Esophagus squamous epithelium (tissue), 5 donors: ENCODE data around the gene APLNR. TPM values are rescaled to one million over a fixed set of nuclear protein-coding genes. Genes with fewer than 3 reads are reported as not detected.

Experiments
- DNase-seq: peaks from one replicate; lab custom pipeline; 2025; lab: John Stamatoyannopoulos, UW
- H3K27ac ChIP-seq, 4 donors: fragments of 200-600 bp; sonication (generic); one replicate each; pipeline ENCODE4 v1.5.1; 2016 to 2019; ENCODE audit warnings: mild to moderate bottlenecking in 1 of 4
- H3K27me3 ChIP-seq, 4 donors: fragments of 200-600 bp; sonication (generic); 1 replicate in 3 of 4; 2 replicates in 1 of 4; pipeline versions ENCODE4 v1.5.1 to v1.6.0; 2017 to 2021; ENCODE audit warnings: antibody characterized with exemption in 1 of 4
- H3K36me3 ChIP-seq, 3 donors: fragments of 200-600 bp; sonication (generic); one replicate each; pipeline ENCODE4 v1.5.1; 2016 to 2019
- H3K4me1 ChIP-seq, 3 donors: fragments of 200-600 bp; sonication (generic); one replicate each; pipeline ENCODE4 v1.5.1; 2017 to 2019
- H3K4me3 ChIP-seq, 4 donors: fragments of 200-600 bp; sonication (generic); 1 replicate in 3 of 4; 2 replicates in 1 of 4; pipeline ENCODE4 v1.5.1; 2016 to 2019; ENCODE audit warnings: mild to moderate bottlenecking in 2 of 4, moderate library complexity in 1 of 4
- H3K9me3 ChIP-seq, 3 donors: fragments of 200-600 bp; sonication (generic); one replicate each; pipeline ENCODE4 v1.5.1; 2016 to 2019
- POLR2A ChIP-seq, 4 donors: fragments of 450-650 bp; IDR thresholded peaks; one replicate each; pipeline ENCODE4 v1.6.1; 2017; ENCODE audit warnings: antibody characterized with exemption in 4 of 4, mild to moderate bottlenecking in 4 of 4, moderate library complexity in 3 of 4
- WGBS, 2 donors: methylation state at CpG; one replicate each; pipeline ENCODE4 v1.1.5; 2018; 5-methylcytosine and 5-hydroxymethylcytosine counted together
- intact Hi-C: fragments of 100-400 bp; cut with DNase I; formaldehyde crosslinking; loops from one replicate; pipeline ENCODE4 v1.15.0; 2022
- total RNA-seq, 4 donors: library from RNA; depleted of rRNA; stranded (reverse); fragments of >200 nt; gene quantifications; one replicate each; pipeline ENCODE4 v1.1.0, GENCODE V29; 2016
- TF ChIP-seq, protein P1 (sequence below), 6 experiments: fragments of 450-650 bp in 4 of 6; fragments of 200-600 bp in 2 of 6; sonication (generic) in 2 of 6; IDR thresholded peaks; one replicate each; pipeline ENCODE4 v1.5.1; 2016 to 2019; ENCODE audit warnings: antibody characterized with exemption in 6 of 6, mild to moderate bottlenecking in 4 of 6, moderate library complexity in 4 of 6
- donor health status: DM: yes; HTN: yes; CAD: no.

APLNR gene
- total RNA-seq, 4 donors from 2014 or later, result 0.26 to 1.7 (median 0.34) TPM

DNA sequence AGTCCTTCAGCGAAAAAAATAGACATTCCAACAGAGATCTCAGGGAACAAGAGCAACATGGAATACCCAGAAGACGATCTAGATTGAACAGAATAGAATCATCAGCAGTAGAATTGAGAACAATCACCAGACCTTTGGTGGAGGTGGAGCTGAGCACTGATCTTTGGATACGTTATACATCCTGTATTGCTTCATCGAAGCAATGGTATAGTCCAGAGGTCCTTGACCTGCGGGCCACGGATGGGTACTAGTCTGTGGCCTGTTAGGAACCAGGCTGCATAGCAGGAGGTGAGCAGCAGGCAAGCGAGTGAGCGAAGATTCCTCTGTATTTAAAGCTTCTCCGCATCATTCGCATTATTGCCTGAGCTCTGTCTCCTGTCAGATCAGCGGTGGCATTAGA, 37.7 kb downstream of the APLNR start:
- Histone ChIP-seq H3K36me3 (no peaks in the 10 kb centered on the region), H3K27me3 (peaks cover 0 to 8% (median 0%) of the 10 kb centered on the region in 4 donors), H3K4me3 (no peak overlapping the region), H3K4me1 (peaks cover 0 to 33% (median 8%) of the 10 kb centered on the region in 3 donors), H3K27ac (no peak overlapping the region), H3K9me3 (no peaks in the 10 kb centered on the region)
- WGBS, 2 donors, result 86 to 91% methylated on average over 11 of the region's 11 CpGs
- no peak for DNase-seq
- no peak for TF ChIP-seq POLR2A (IDR thresholded peaks at IDR 0.05)
- TF ChIP-seq, protein P1, sequence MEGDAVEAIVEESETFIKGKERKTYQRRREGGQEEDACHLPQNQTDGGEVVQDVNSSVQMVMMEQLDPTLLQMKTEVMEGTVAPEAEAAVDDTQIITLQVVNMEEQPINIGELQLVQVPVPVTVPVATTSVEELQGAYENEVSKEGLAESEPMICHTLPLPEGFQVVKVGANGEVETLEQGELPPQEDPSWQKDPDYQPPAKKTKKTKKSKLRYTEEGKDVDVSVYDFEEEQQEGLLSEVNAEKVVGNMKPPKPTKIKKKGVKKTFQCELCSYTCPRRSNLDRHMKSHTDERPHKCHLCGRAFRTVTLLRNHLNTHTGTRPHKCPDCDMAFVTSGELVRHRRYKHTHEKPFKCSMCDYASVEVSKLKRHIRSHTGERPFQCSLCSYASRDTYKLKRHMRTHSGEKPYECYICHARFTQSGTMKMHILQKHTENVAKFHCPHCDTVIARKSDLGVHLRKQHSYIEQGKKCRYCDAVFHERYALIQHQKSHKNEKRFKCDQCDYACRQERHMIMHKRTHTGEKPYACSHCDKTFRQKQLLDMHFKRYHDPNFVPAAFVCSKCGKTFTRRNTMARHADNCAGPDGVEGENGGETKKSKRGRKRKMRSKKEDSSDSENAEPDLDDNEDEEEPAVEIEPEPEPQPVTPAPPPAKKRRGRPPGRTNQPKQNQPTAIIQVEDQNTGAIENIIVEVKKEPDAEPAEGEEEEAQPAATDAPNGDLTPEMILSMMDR (IDR thresholded peaks at IDR 0.05), result no peak
- intact Hi-C loops, result no loop called here

DNA sequence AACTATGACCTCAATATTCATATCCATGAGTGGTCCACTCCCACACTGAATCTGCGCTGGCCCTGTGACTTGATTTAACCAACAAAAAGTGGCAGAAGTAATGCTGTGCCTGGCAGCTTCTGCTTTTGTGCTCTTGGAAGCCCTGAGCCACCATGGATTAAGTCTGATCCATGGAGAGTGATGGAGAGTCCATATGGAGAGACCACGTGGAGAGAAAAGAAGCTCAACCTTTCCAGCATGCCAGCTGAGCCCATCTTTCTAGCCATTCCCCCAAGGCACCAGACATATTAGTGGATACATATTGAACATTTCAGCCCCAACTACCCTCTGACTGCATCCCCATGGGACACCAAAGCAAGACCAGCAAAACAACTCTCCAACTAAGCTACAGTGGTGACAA, 39.3 kb downstream of the APLNR start:
- Histone ChIP-seq H3K36me3 (no peaks in the 10 kb centered on the region), H3K27ac (no peak overlapping the region), H3K27me3 (peaks cover 0 to 5% (median 0%) of the 10 kb centered on the region in 4 donors), H3K4me1 (peaks cover 0 to 20% (median 0%) of the 10 kb centered on the region in 3 donors), H3K4me3 (no peak overlapping the region), H3K9me3 (no peaks in the 10 kb centered on the region)
- TF ChIP-seq, protein P1 (IDR thresholded peaks at IDR 0.05), result no peak
- no peak for TF ChIP-seq POLR2A (IDR thresholded peaks at IDR 0.05)
- intact Hi-C loops, result no loop called here
- no peak for DNase-seq
- 65 to 82% methylated on average over 2 of the region's 2 CpGs for WGBS, 2 donors

DNA sequence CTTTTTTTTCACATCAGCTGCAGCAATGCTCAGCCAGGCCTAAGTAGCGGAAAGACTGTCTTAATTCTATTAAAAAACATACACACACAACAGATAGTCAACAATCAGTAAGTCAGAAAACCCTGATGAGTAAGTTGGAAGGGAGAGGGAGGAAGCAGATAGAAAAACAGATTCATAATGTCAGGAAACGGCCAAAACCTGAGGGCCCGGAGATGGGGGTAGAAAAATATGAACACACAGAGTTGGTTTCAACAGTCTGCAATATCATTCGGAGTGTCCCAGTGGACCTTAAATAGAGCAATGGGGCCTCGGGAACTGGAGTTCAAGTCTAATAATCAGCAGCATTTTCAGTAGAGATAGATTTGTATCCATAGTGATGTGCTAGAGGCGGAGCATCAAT, 40.5 kb downstream of the APLNR start:
- TF ChIP-seq POLR2A (IDR thresholded peaks at IDR 0.05), result no peak
- TF ChIP-seq, protein P1 (IDR thresholded peaks at IDR 0.05), result no peak
- intact Hi-C loops, result no loop called here
- 74 to 88% methylated on average over 6 of the region's 6 CpGs for WGBS, 2 donors
- DNase-seq, result no peak
- Histone ChIP-seq H3K4me1 (peaks cover 0 to 11% (median 0%) of the 10 kb centered on the region in 3 donors), H3K27ac (no peak overlapping the region), H3K4me3 (no peak overlapping the region), H3K9me3 (no peaks in the 10 kb centered on the region), H3K36me3 (no peaks in the 10 kb centered on the region), H3K27me3 (no peaks in the 10 kb centered on the region)

DNA sequence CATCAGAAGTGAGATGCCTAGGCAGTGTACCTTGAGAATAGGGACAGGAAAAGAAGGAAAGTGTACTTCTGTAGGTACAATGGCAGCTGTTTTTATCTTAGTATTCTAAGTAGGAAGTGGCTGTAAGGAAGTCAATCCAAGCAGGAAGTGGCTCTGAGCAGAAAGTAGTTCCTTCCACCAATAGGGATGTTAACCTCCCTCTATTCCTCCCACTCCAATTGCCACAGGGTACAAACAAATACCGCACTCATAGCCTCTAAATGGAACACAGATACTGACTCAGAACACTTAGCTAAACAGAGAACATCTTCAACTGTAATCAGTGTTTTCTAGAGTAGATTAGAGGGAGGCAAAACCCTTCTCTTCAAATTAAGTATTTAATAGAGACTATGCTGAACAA, 44.7 kb downstream of the APLNR start:
- Histone ChIP-seq H3K4me3 (no peak overlapping the region), H3K27ac (no peak overlapping the region), H3K9me3 (no peaks in the 10 kb centered on the region), H3K27me3 (no peaks in the 10 kb centered on the region), H3K4me1 (no peaks in the 10 kb centered on the region), H3K36me3 (no peaks in the 10 kb centered on the region)
- intact Hi-C loops, result no loop called here
- no peak for DNase-seq
- 27 to 50% methylated on average over 1 of the region's 1 CpG for WGBS, 2 donors
- TF ChIP-seq, protein P1 (IDR thresholded peaks at IDR 0.05), result no peak
- no peak for TF ChIP-seq POLR2A (IDR thresholded peaks at IDR 0.05)

DNA sequence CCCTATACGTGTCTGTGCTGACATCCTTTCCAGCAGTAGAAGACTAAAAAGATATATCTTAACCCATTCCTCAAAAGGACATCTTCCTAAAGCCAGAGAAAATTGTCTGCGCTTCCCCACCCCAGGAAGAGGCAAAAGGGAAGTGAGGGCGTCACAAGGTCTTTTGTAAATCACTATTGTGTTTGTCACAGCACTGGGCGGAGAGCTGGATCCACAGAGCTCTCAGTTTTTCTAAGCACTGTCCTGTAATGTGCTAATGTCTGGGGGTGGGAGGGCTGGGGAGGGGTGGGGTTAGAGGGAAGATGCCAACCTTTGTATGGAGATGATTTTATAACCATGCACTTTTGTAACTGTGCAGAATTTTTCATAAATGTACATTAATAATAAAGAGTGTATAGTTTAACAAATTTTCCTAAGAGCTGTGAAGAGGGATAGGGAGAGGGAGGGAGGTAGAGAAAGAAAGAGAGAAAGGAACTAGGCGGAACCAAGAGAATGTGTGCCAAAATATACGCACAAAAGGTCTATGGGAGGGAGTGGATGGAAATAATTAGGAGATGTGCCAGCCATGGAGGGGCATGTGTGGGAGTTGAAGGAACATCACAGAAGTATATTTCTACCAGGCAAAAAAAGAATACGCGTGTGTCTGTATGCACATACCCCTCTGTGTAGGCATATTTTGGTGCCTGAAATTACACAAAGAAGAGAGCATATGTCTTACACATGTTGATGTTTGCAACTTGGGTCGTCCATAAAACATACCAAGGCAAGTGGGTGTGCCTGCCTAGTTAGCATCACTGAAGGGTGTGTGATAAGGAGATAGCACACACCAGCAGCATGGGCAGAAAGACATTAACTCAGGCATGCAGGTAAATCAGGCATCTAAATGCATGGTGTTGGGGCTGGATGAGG, 45.5 kb downstream of the APLNR start:
- H3K36me3 ChIP-seq, result no peaks in the 10 kb centered on the region
- intact Hi-C loops, result no loop called here
- H3K4me3 ChIP-seq, result no peak overlapping the region
- no peak for TF ChIP-seq POLR2A (IDR thresholded peaks at IDR 0.05)
- TF ChIP-seq, protein P1 (IDR thresholded peaks at IDR 0.05), result no peak
- H3K27me3 ChIP-seq, result no peaks in the 10 kb centered on the region
- WGBS, 2 donors, result 65% methylated on average over 9 of the region's 9 CpGs
- DNase-seq, result no peak
- H3K9me3 ChIP-seq, result no peaks in the 10 kb centered on the region
- no peaks in the 10 kb centered on the region for H3K4me1 ChIP-seq
- no peak overlapping the region for H3K27ac ChIP-seq
